Skeletal muscle satellite cell (primary cell): ENCODE measurements around the gene SMAD3.

Experiments
- H3K27me3 ChIP-seq: 2 replicates; pipeline ENCODE4 v1.7.0; 2013; ENCODE audit warnings: low read length; ENCODE audit not compliant: control insufficient read depth, insufficient read depth
- H3K36me3 ChIP-seq: 2 replicates; pipeline ENCODE4 v1.7.0; 2013; ENCODE audit warnings: mild to moderate bottlenecking, control low read depth, low read length; ENCODE audit not compliant: insufficient read depth
- H3K4me1 ChIP-seq: 2 replicates; pipeline ENCODE4 v1.7.0; 2013; ENCODE audit warnings: low read length; ENCODE audit not compliant: control insufficient read depth, insufficient read depth
- H3K4me2 ChIP-seq: 2 replicates; pipeline ENCODE4 v1.7.0; 2013; ENCODE audit warnings: mild to moderate bottlenecking, low read length
- H3K4me3 ChIP-seq: 2 replicates; pipeline ENCODE4 v1.7.0; 2013; ENCODE audit warnings: low read length
- H3K9ac ChIP-seq: 2 replicates; pipeline ENCODE4 v1.7.0; 2013; ENCODE audit warnings: mild to moderate bottlenecking, low read depth, low read length, moderate library complexity
- H3K9me3 ChIP-seq: replicated peaks from 2 replicates; pipeline ENCODE4 v1.7.0; 2013; ENCODE audit warnings: mild to moderate bottlenecking, control low read depth, low read length

Gene SMAD3

DNA sequence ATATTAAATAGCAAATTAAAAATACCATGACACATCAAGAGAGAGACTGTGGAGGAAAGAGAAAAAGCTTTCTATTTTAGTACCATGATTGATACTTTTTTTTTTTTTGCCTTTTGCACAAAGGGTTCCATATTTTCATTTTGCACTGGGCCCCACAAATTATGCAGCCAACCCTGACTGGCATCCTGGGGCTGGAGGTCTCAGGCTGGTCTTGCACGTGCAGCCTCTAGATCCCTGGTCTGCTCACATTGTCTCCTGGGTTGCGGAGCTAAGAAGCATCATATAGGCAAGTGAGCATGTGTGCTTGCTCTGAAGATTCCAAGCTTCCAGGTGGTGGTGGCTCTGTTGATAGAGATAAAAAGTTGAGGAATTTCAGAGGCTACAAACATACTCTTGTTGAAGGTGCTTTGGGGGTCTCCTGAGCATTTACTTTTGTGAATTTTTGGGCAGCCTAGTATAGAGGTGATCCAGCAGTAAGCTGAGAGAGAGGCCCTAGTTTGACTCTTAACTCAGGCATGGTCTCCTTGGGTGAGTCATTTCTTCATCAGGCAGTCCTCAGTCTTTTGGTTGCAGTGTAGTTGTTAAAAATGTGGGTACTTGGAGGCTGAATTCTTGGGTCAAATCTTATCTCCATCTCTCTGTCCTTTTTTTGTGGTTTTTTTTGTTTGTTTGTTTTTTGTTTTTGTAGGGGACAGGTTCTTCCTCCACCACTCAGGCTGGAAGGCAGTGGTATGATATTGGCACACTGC lies 31.3 kb downstream of the SMAD3 start:
- Histone ChIP-seq H3K4me1 (peaks cover 53% of the 10 kb centered on the region), H3K27me3 (no peaks in the 10 kb centered on the region)

DNA sequence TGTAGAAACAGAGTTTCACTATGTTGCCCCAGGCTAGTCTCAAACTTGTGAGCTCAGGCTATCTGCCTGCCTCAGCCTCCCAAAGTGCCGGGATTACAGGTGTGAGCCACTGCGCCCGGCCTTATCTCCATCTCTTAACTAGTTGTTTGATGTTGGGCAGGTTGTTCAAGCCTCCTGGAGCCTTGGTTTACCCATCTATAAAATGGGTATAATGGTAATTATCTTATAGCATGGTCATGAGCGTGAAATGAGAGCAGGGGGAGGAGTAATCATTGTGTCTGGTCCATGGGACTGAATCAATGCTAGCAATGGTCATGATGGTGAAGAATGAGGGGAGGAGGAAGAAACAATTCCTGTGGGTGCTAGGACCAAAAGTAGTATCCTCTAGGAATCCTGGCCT lies 32.0 kb downstream of the SMAD3 start:
- peak overlapping the region; percentile 80 for H3K9ac ChIP-seq
- H3K4me3 ChIP-seq, result peak overlapping the region; percentile 3
- no peaks in the 10 kb centered on the region for H3K9me3 ChIP-seq
- no peaks in the 10 kb centered on the region for H3K27me3 ChIP-seq
- H3K4me1 ChIP-seq, result peaks cover 53% of the 10 kb centered on the region
- H3K36me3 ChIP-seq, result peaks cover 44% of the 10 kb centered on the region
- peak overlapping the region; percentile 75 for H3K4me2 ChIP-seq

More for the DNA sequence above, 31.3 kb downstream of the SMAD3 start:
- H3K4me3 ChIP-seq, result no peak overlapping the region
- no peak overlapping the region for H3K9ac ChIP-seq
- H3K4me2 ChIP-seq, result peak overlapping the region; percentile 6
- H3K36me3 ChIP-seq, result peaks cover 49% of the 10 kb centered on the region
- H3K9me3 ChIP-seq, result no peaks in the 10 kb centered on the region

DNA sequence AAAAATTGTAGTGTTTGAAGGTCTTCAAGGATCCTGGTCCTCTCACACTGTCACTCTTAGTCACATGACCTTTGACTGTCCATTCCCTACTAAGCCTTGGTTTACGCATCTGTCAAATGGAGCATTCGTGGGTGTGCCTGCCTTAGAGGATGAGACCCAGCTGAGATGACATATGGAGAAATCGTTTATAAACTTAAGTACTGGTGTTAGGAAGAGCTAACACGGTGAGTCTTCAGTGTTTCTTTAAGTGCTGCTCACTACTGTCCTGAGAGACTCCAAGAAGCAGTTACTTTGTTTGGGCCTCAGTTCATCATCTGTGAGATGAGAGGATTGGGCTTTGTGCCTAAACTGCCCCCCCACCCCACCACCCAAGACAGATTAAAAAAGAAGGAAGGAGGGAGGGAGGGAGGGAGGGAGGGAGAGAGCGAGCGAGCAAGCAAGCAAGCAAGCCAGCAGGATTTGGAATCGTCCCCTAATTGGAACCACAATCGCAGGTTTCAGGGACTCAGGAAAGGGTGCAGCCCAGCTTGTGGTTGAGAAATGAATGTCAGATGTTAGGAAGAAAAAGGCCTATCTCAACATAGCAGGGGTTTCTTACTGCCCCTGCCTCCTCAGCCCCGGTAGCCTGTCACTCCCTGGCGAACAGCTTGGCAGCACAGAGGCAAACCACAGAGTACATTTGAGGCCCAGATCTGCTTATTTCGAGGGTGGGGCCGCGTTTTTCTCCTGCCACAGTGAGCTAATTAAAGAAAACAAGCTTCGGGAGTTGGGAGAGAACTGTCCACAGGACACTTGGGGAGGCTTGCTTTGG lies 32.7 kb downstream of the SMAD3 start:
- Histone ChIP-seq H3K27me3 (no peaks in the 10 kb centered on the region), H3K9me3 (no peaks in the 10 kb centered on the region), H3K4me2 (peak overlapping the region; percentile 75), H3K36me3 (peaks cover 40% of the 10 kb centered on the region), H3K4me1 (peaks cover 55% of the 10 kb centered on the region), H3K9ac (peak overlapping the region; percentile 80), H3K4me3 (peak overlapping the region; percentile 58)

GRCh38 chr15:67098768-67099282 lies 33.4 kb downstream of the SMAD3 start:
- H3K36me3 ChIP-seq, result peaks cover 37% of the 10 kb centered on the region
- no peaks in the 10 kb centered on the region for H3K27me3 ChIP-seq
- no peaks in the 10 kb centered on the region for H3K9me3 ChIP-seq
- H3K4me3 ChIP-seq, result peak overlapping the region; percentile 58
- H3K4me2 ChIP-seq, result peak overlapping the region; percentile 75
- H3K9ac ChIP-seq, result peak overlapping the region; percentile 80
- peaks cover 62% of the 10 kb centered on the region for H3K4me1 ChIP-seq

- Histone ChIP-seq H3K27me3 (no peaks in the 10 kb centered on the region), H3K4me2 (no peak overlapping the region), H3K9ac (no peak overlapping the region), H3K9me3 (no peaks in the 10 kb centered on the region), H3K36me3 (peaks cover 32% of the 10 kb centered on the region), H3K4me1 (peaks cover 76% of the 10 kb centered on the region), H3K4me3 (no peak overlapping the region)
Measured at GRCh38 chr15:67100124-67100791, 34.9 kb downstream of the SMAD3 start.

- no peak overlapping the region for H3K9ac ChIP-seq
- no peak overlapping the region for H3K4me2 ChIP-seq
- no peak overlapping the region for H3K4me3 ChIP-seq
- peaks cover 29% of the 10 kb centered on the region for H3K36me3 ChIP-seq
- H3K9me3 ChIP-seq, result no peaks in the 10 kb centered on the region
- peaks cover 82% of the 10 kb centered on the region for H3K4me1 ChIP-seq
- no peaks in the 10 kb centered on the region for H3K27me3 ChIP-seq
Measured at GRCh38 chr15:67100801-67101581, 35.6 kb downstream of the SMAD3 start.

GRCh38 chr15:67101911-67102598 lies 36.7 kb downstream of the SMAD3 start:
- Histone ChIP-seq H3K4me3 (no peak overlapping the region), H3K4me2 (peak overlapping the region; percentile 3), H3K9me3 (no peaks in the 10 kb centered on the region), H3K27me3 (no peaks in the 10 kb centered on the region), H3K36me3 (peaks cover 22% of the 10 kb centered on the region), H3K4me1 (peaks cover 83% of the 10 kb centered on the region), H3K9ac (peak overlapping the region; percentile 23)

GRCh38 chr15:67102599-67102929 lies 37.2 kb downstream of the SMAD3 start:
- Histone ChIP-seq H3K9me3 (no peaks in the 10 kb centered on the region), H3K4me3 (no peak overlapping the region), H3K4me1 (peaks cover 82% of the 10 kb centered on the region), H3K36me3 (peaks cover 19% of the 10 kb centered on the region), H3K9ac (no peak overlapping the region), H3K27me3 (no peaks in the 10 kb centered on the region), H3K4me2 (no peak overlapping the region)

- H3K36me3 ChIP-seq, result peaks cover 14% of the 10 kb centered on the region
- H3K27me3 ChIP-seq, result no peaks in the 10 kb centered on the region
- peaks cover 82% of the 10 kb centered on the region for H3K4me1 ChIP-seq
- H3K4me3 ChIP-seq, result no peak overlapping the region
- no peak overlapping the region for H3K4me2 ChIP-seq
- H3K9ac ChIP-seq, result no peak overlapping the region
- H3K9me3 ChIP-seq, result no peaks in the 10 kb centered on the region
Measured at GRCh38 chr15:67103021-67103420, 37.6 kb downstream of the SMAD3 start.

- H3K27me3 ChIP-seq, result no peaks in the 10 kb centered on the region
- no peak overlapping the region for H3K4me2 ChIP-seq
- H3K4me1 ChIP-seq, result peaks cover 82% of the 10 kb centered on the region
- H3K4me3 ChIP-seq, result no peak overlapping the region
- no peaks in the 10 kb centered on the region for H3K9me3 ChIP-seq
- peaks cover 14% of the 10 kb centered on the region for H3K36me3 ChIP-seq
- H3K9ac ChIP-seq, result no peak overlapping the region
Measured at GRCh38 chr15:67103432-67103831, 38.0 kb downstream of the SMAD3 start.
